Fibroblast of lung (primary cell): ENCODE data around the gene UGT2A2. TPM values are rescaled to one million over a fixed set of nuclear protein-coding genes. Genes with fewer than 3 reads are reported as not detected.

Source experiments
- DNase-seq, 2 donors: peaks; one replicate each; pipeline versions ENCODE4 v3.0.0 to v3.0.0-alpha.2; 2010; ENCODE audit warnings: low read depth in 2 of 2
- H2AFZ ChIP-seq: 2 replicates; pipeline ENCODE4 v1.5.1; 2012; ENCODE audit warnings: low read length, control low read depth, inconsistent platforms
- H3K27ac ChIP-seq: 2 replicates; pipeline ENCODE4 v1.5.1; 2011; ENCODE audit warnings: low read length, control low read depth; ENCODE audit not compliant: insufficient read depth
- H3K27me3 ChIP-seq: 2 replicates; pipeline ENCODE4 v1.5.1; 2011; ENCODE audit warnings: mild to moderate bottlenecking, low read length; ENCODE audit not compliant: control insufficient read depth, insufficient read depth
- H3K36me3 ChIP-seq: 2 replicates; pipeline ENCODE4 v1.5.1; 2011; ENCODE audit warnings: low read length; ENCODE audit not compliant: control insufficient read depth, insufficient read depth
- H3K4me1 ChIP-seq: 2 replicates; pipeline ENCODE4 v1.5.1; 2011; ENCODE audit warnings: low read length; ENCODE audit not compliant: control insufficient read depth, insufficient read depth; ENCODE audit errors: extremely low read depth
- H3K4me2 ChIP-seq: 2 replicates; pipeline ENCODE4 v1.5.1; 2011; ENCODE audit warnings: low read length, control low read depth; ENCODE audit not compliant: insufficient read depth; ENCODE audit errors: extremely low read depth
- H3K4me3 ChIP-seq, 4 experiments: fragments of 200-600 bp in 1 of 4; sonication (generic) in 1 of 4; replicated peaks in 1 of 4; 2 replicates each; pipeline ENCODE4 v1.5.1; 2011 to 2016; ENCODE audit warnings: low read length in 4 of 4, low read depth in 3 of 4, mild to moderate bottlenecking in 3 of 4, control low read depth in 2 of 4, inconsistent platforms in 1 of 4, mixed read lengths in 1 of 4; ENCODE audit not compliant: insufficient read depth in 1 of 4; ENCODE audit errors: control extremely low read depth in 1 of 4
- H3K79me2 ChIP-seq: 2 replicates; pipeline ENCODE4 v1.5.1; 2012; ENCODE audit warnings: mild to moderate bottlenecking, low read length, inconsistent platforms; ENCODE audit not compliant: control insufficient read depth, insufficient read depth
- H3K9ac ChIP-seq: 2 replicates; pipeline ENCODE4 v1.5.1; 2011; ENCODE audit warnings: mild to moderate bottlenecking, low read length, control low read depth; ENCODE audit not compliant: insufficient read depth
- H3K9me3 ChIP-seq: 2 replicates; pipeline ENCODE4 v1.5.1; 2012; ENCODE audit warnings: low read depth, low read length; ENCODE audit not compliant: control insufficient read depth, insufficient read depth
- H4K20me1 ChIP-seq: 2 replicates; pipeline ENCODE4 v1.5.1; 2011; ENCODE audit warnings: low read length; ENCODE audit not compliant: control insufficient read depth, insufficient read depth; ENCODE audit errors: extremely low read depth
- CTCF ChIP-seq, 2 donors: IDR thresholded peaks in 1 of 2; conservative IDR thresholded peaks in 1 of 2; 1 replicate in 1 of 2; 2 replicates in 1 of 2; pipeline ENCODE4 v1.5.1; 2011 to 2012; ENCODE audit warnings: low read length in 2 of 2, control low read depth in 1 of 2, inconsistent platforms in 1 of 2, low read depth in 1 of 2, mild to moderate bottlenecking in 1 of 2
- EZH2 ChIP-seq: IDR thresholded peaks from 2 replicates; pipeline ENCODE4 v1.5.1; 2012; ENCODE audit warnings: low read length, control low read depth, mild to moderate bottlenecking; ENCODE audit errors: missing control alignments
- polyA plus RNA-seq, 2 donors: library from polyadenylated mRNA; depleted of rRNA in 1 of 2; stranded (reverse) in 1 of 2; unstranded in 1 of 2; fragments of >200 nt; gene quantifications; 2 replicates each; pipeline ENCODE4 v1.2.1, GENCODE V29; 2011 to 2012; ENCODE audit warnings: missing spikeins in 1 of 2
- total RNA-seq: library from RNA; depleted of rRNA; stranded (reverse); fragments of >200 nt; gene quantifications from 2 replicates; pipeline ENCODE4 v1.2.1, GENCODE V29; 2014

The UGT2A2 gene
- total and polyA plus RNA-seq, 2 donors (not counting 1 experiment from before 2014, with no cell fraction given), result not detected

GRCh38 chr4:69594382-69594781 lies 45.1 kb downstream of the UGT2A2 start:
- H3K36me3 ChIP-seq, result no peaks in the 10 kb centered on the region
- H3K4me1 ChIP-seq, result no peaks in the 10 kb centered on the region
- H3K79me2 ChIP-seq, result no peaks in the 10 kb centered on the region
- H3K9ac ChIP-seq, result no peak overlapping the region
- no peak overlapping the region for H3K27ac ChIP-seq
- DNase-seq, result no peak
- H3K27me3 ChIP-seq, result no peaks in the 10 kb centered on the region
- no peak overlapping the region for H2AFZ ChIP-seq
- no peak overlapping the region for H3K4me3 ChIP-seq
- no peak for TF ChIP-seq EZH2
- no peak for TF ChIP-seq CTCF (conservative IDR thresholded peaks at IDR 0.05 in 1 of 2, IDR thresholded peaks at IDR 0.05 in 1 of 2; ENCODE audit: low read depth in 1 of 2, low read length in 2 of 2)
- H4K20me1 ChIP-seq, result no peaks in the 10 kb centered on the region
- no peaks in the 10 kb centered on the region for H3K9me3 ChIP-seq
- H3K4me2 ChIP-seq, result no peak overlapping the region

- no peaks in the 10 kb centered on the region for H3K9me3 ChIP-seq
- H3K27me3 ChIP-seq, result no peaks in the 10 kb centered on the region
- no peak overlapping the region for H3K4me3 ChIP-seq
- H3K4me2 ChIP-seq, result no peak overlapping the region
- no peaks in the 10 kb centered on the region for H3K36me3 ChIP-seq
- TF ChIP-seq CTCF (conservative IDR thresholded peaks at IDR 0.05 in 1 of 2, IDR thresholded peaks at IDR 0.05 in 1 of 2; ENCODE audit: low read depth in 1 of 2, low read length in 2 of 2), result no peak
- no peak for TF ChIP-seq EZH2
- H3K4me1 ChIP-seq, result no peaks in the 10 kb centered on the region
- H4K20me1 ChIP-seq, result no peaks in the 10 kb centered on the region
- H3K27ac ChIP-seq, result no peak overlapping the region
- no peak overlapping the region for H2AFZ ChIP-seq
- H3K79me2 ChIP-seq, result no peaks in the 10 kb centered on the region
- no peak for DNase-seq
- no peak overlapping the region for H3K9ac ChIP-seq
Measured at GRCh38 chr4:69591364-69591763, 48.1 kb downstream of the UGT2A2 start.

GRCh38 chr4:69589884-69590283 lies 49.6 kb downstream of the UGT2A2 start:
- Histone ChIP-seq H3K4me1 (no peaks in the 10 kb centered on the region), H3K36me3 (no peaks in the 10 kb centered on the region), H3K4me2 (no peak overlapping the region), H3K27me3 (no peaks in the 10 kb centered on the region), H3K4me3 (no peak overlapping the region), H3K9me3 (no peaks in the 10 kb centered on the region), H4K20me1 (no peaks in the 10 kb centered on the region), H3K79me2 (no peaks in the 10 kb centered on the region), H3K9ac (no peak overlapping the region), H3K27ac (no peak overlapping the region), H2AFZ (no peak overlapping the region)
- TF ChIP-seq CTCF (conservative IDR thresholded peaks at IDR 0.05 in 1 of 2, IDR thresholded peaks at IDR 0.05 in 1 of 2; ENCODE audit: low read depth in 1 of 2, low read length in 2 of 2), result no peak
- TF ChIP-seq EZH2, result no peak
- peak in 1 of 2 donors; percentile 6 for DNase-seq
